IMR-90 (cell line): ENCODE measurements around the gene KCNG3. TPM values are rescaled to one million over a fixed set of nuclear protein-coding genes. Genes with fewer than 3 reads are reported as not detected.

Experiments
- ATAC-seq: fragments of 200-7000 bp; cut with Tn5 transposase; 2 replicates; pipeline ENCODE4 v1.9.1; 2020; ENCODE audit warnings: low read depth, mild to moderate bottlenecking, moderate library complexity
- BruUV-seq: library from RNA; stranded (reverse); fragments of 400-500 nt; replicated peaks from 2 replicates; lab custom pipeline; 2021; lab: Mats Ljungman, UMichigan
- CTCF ChIA-PET: fragments of 300-600 bp; formaldehyde crosslinking; extraction: SDS; loops from one replicate; lab custom pipeline; 2021; ENCODE audit warnings: antibody characterized with exemption; lab: Yijun Ruan, JAX
- POLR2A ChIA-PET: fragments of 300-600 bp; sonication (Branson Sonifier 250); formaldehyde crosslinking; loops from one replicate; lab custom pipeline; 2022; ENCODE audit warnings: antibody characterized with exemption; ENCODE audit not compliant: unreplicated experiment; lab: Charles Lee
- DNase-seq: peaks from one replicate; pipeline ENCODE4 v3.0.0; 2013
- H2AFZ ChIP-seq: replicated peaks from 2 replicates; pipeline ENCODE3; 2013; ENCODE audit warnings: low read length, mild to moderate bottlenecking; ENCODE audit not compliant: poor library complexity
- H2AK5ac ChIP-seq: 2 replicates; pipeline ENCODE4 v1.6.1; 2013; ENCODE audit warnings: low read depth, low read length, inconsistent platforms
- H2AK9ac ChIP-seq: replicated peaks from 2 replicates; pipeline ENCODE3; 2013; ENCODE audit warnings: mild to moderate bottlenecking, low read depth, low read length, moderate library complexity; ENCODE audit not compliant: poor library complexity
- H2BK120ac ChIP-seq: 2 replicates; pipeline ENCODE4 v1.6.1; 2013; ENCODE audit warnings: low read depth, low read length, inconsistent platforms
- H2BK15ac ChIP-seq: 3 replicates; pipeline ENCODE4 v1.6.1; 2013; ENCODE audit warnings: low read depth, low read length, inconsistent platforms
- H2BK20ac ChIP-seq: 2 replicates; pipeline ENCODE4 v1.6.1; 2013; ENCODE audit warnings: low read depth, mild to moderate bottlenecking, inconsistent platforms, low read length, moderate library complexity
- H2BK5ac ChIP-seq: 2 replicates; pipeline ENCODE4 v1.6.1; 2013; ENCODE audit warnings: mild to moderate bottlenecking, low read depth, low read length, inconsistent platforms; ENCODE audit not compliant: poor library complexity, severe bottlenecking
- H3K14ac ChIP-seq: replicated peaks from 2 replicates; pipeline ENCODE4 v1.6.1; 2013; ENCODE audit warnings: low read depth, low read length, inconsistent platforms
- H3K18ac ChIP-seq: 2 replicates; pipeline ENCODE4 v1.6.1; 2013; ENCODE audit warnings: low read depth, low read length, control low read depth
- H3K23ac ChIP-seq: 2 replicates; pipeline ENCODE4 v1.6.1; 2013; ENCODE audit warnings: low read depth, low read length, inconsistent platforms
- H3K27ac ChIP-seq: 2 replicates; pipeline ENCODE4 v1.5.1; 2013; ENCODE audit warnings: mild to moderate bottlenecking, control low read depth, low read length; ENCODE audit not compliant: insufficient read depth
- H3K27me3 ChIP-seq: 2 replicates; pipeline ENCODE4 v1.6.1; 2013; ENCODE audit warnings: low read length; ENCODE audit not compliant: control insufficient read depth, insufficient read depth
- H3K36me3 ChIP-seq: 2 replicates; pipeline ENCODE4 v1.6.1; 2013; ENCODE audit warnings: low read length, mixed read lengths; ENCODE audit not compliant: control insufficient read depth, insufficient read depth
- H3K4ac ChIP-seq: 2 replicates; pipeline ENCODE4 v1.6.1; 2013; ENCODE audit warnings: low read depth, low read length, inconsistent platforms
- H3K4me1 ChIP-seq: 2 replicates; pipeline ENCODE4 v1.6.1; 2013; ENCODE audit warnings: low read length, mixed read lengths; ENCODE audit not compliant: control insufficient read depth, insufficient read depth
- H3K4me2 ChIP-seq: 2 replicates; pipeline ENCODE4 v1.6.1; 2013; ENCODE audit warnings: low read depth, mild to moderate bottlenecking, control low read depth, low read length, moderate library complexity
- H3K4me3 ChIP-seq: 2 replicates; pipeline ENCODE4 v1.5.1; 2013; ENCODE audit warnings: low read depth, mild to moderate bottlenecking, control low read depth, low read length, moderate library complexity; ENCODE audit not compliant: insufficient read depth
- H3K56ac ChIP-seq: 2 replicates; pipeline ENCODE4 v1.6.1; 2013; ENCODE audit warnings: low read length, inconsistent platforms; ENCODE audit not compliant: insufficient read depth; ENCODE audit errors: extremely low read depth
- H3K79me1 ChIP-seq, 2 experiments: 2 replicates each; pipeline ENCODE4 v1.6.1; 2013; ENCODE audit warnings: low read length in 2 of 2, inconsistent platforms in 1 of 2, low read depth in 1 of 2
- H3K9ac ChIP-seq: 2 replicates; pipeline ENCODE4 v1.6.1; 2013; ENCODE audit warnings: low read depth, low read length, control low read depth
- H3K9me1 ChIP-seq: 2 replicates; pipeline ENCODE4 v1.6.1; 2013; ENCODE audit warnings: low read length, inconsistent platforms; ENCODE audit not compliant: insufficient read depth
- H3K9me3 ChIP-seq: 2 replicates; pipeline ENCODE4 v1.6.1; 2013; ENCODE audit warnings: low read length; ENCODE audit not compliant: control insufficient read depth, insufficient read depth
- H4K20me1 ChIP-seq: 2 replicates; pipeline ENCODE4 v1.6.1; 2013; ENCODE audit warnings: low read length, inconsistent platforms; ENCODE audit not compliant: insufficient read depth
- H4K5ac ChIP-seq: 2 replicates; pipeline ENCODE4 v1.6.1; 2013; ENCODE audit warnings: mild to moderate bottlenecking, low read depth, low read length, control low read depth
- H4K8ac ChIP-seq, 2 experiments: 2 replicates each; pipeline ENCODE4 v1.6.1; 2013; ENCODE audit warnings: low read depth in 2 of 2, low read length in 2 of 2, control low read depth in 1 of 2, inconsistent platforms in 1 of 2
- H4K91ac ChIP-seq: 2 replicates; pipeline ENCODE4 v1.6.1; 2013; ENCODE audit warnings: low read depth, low read length, inconsistent platforms; ENCODE audit not compliant: insufficient read depth
- CHD1 ChIP-seq: IDR thresholded peaks from 2 replicates; pipeline ENCODE4 v1.6.1; 2012; ENCODE audit warnings: low read depth, low read length, improper control_type of control experiment
- CTCF ChIP-seq: conservative IDR thresholded peaks from 2 replicates; pipeline ENCODE4 v1.5.1; 2012; ENCODE audit warnings: mild to moderate bottlenecking, low read depth, low read length, improper control_type of control experiment
- ELK1 ChIP-seq: fragments of 150-350 bp; IDR thresholded peaks from 2 replicates; pipeline ENCODE4 v1.6.1; 2016; ENCODE audit warnings: low read depth, mild to moderate bottlenecking, low read length, moderate library complexity, borderline replicate concordance
- MAFK ChIP-seq: IDR thresholded peaks from 2 replicates; pipeline ENCODE4 v1.6.1; 2012; ENCODE audit warnings: low read depth, low read length, improper control_type of control experiment
- MAZ ChIP-seq: IDR thresholded peaks from 2 replicates; pipeline ENCODE4 v1.6.1; 2012; ENCODE audit warnings: low read depth, mild to moderate bottlenecking, low read length, improper control_type of control experiment, moderate library complexity, borderline replicate concordance
- MXI1 ChIP-seq: IDR thresholded peaks from 2 replicates; pipeline ENCODE4 v1.6.1; 2012; ENCODE audit warnings: low read depth, mild to moderate bottlenecking, low read length, moderate library complexity, borderline replicate concordance
- NFE2L2 ChIP-seq: fragments of 150-350 bp; IDR thresholded peaks from 2 replicates; pipeline ENCODE4 v1.6.1; 2016; ENCODE audit warnings: low read depth, mild to moderate bottlenecking, low read length
- RCOR1 ChIP-seq: IDR thresholded peaks from 2 replicates; pipeline ENCODE4 v1.6.1; 2012; ENCODE audit warnings: mild to moderate bottlenecking, low read length, improper control_type of control experiment; ENCODE audit not compliant: insufficient replicate concordance
- WGBS, 2 experiments: methylation state at CpG; one replicate each; pipeline versions ENCODE4 v1.1.5 to v1.1.7; 2013; ENCODE audit warnings: missing lambda C conversion rate in 2 of 2; ENCODE audit not compliant: insufficient read length in 1 of 2; ENCODE audit errors: extremely low coverage in 2 of 2; 5-methylcytosine and 5-hydroxymethylcytosine counted together
- dilution Hi-C: fragments of 300-500 bp; cut with HindIII; formaldehyde crosslinking; loops from one replicate; pipeline ENCODE4 v1.14.3; 2018; ENCODE audit warnings: low sequenced_read_pairs; ENCODE audit not compliant: unreplicated experiment
- in situ Hi-C: fragments of 300-500 bp; cut with MboI; formaldehyde crosslinking; loops from 3 replicates; pipeline ENCODE4 v1.14.3; 2019; ENCODE audit warnings: low sequenced_read_pairs, inconsistent platforms, mixed read lengths
- intact Hi-C: fragments of 100-400 bp; cut with micrococcal nuclease; formaldehyde crosslinking; loops from 2 replicates; pipeline ENCODE4 v1.10.0; 2022
- polyA plus RNA-seq, 3 experiments: library from polyadenylated mRNA; depleted of rRNA; stranded (reverse); fragments of >200 nt; gene quantifications; 2 replicates each; pipeline ENCODE4 v1.2.3, GENCODE V29; 2012; ENCODE audit warnings: low replicate concordance in 1 of 3
- total RNA-seq: library from RNA; depleted of rRNA; stranded (reverse); fragments of >200 nt; gene quantifications from 2 replicates; pipeline ENCODE4 v1.2.3, GENCODE V29; 2012

Gene KCNG3
- total and polyA plus RNA-seq, 2 of the 4 experiments (the other 2 are of a cell fraction) = under 0.01 TPM; not detected in 1

- H3K4me2 ChIP-seq = no peak overlapping the region
- H2AK5ac ChIP-seq = no peak overlapping the region
- H3K9me1 ChIP-seq = no peaks in the 10 kb centered on the region
- no peak overlapping the region for H2AFZ ChIP-seq
- H3K4me3 ChIP-seq = no peak overlapping the region
- no peak overlapping the region for H3K18ac ChIP-seq
- no peaks in the 10 kb centered on the region for H3K9me3 ChIP-seq
- no peak overlapping the region for H2AK9ac ChIP-seq
- no peak overlapping the region for H2BK20ac ChIP-seq
- no peak overlapping the region for H3K4ac ChIP-seq
- H3K14ac ChIP-seq = no peak overlapping the region
- no peaks in the 10 kb centered on the region for H3K4me1 ChIP-seq
- no peaks in the 10 kb centered on the region for H4K20me1 ChIP-seq
- no peak overlapping the region for H2BK120ac ChIP-seq
- WGBS, 2 experiments = no CpG with 5 or more reads among the region's 4 CpGs
- no peak overlapping the region for H4K8ac ChIP-seq
- H2BK5ac ChIP-seq = no peak overlapping the region
- no peak overlapping the region for H3K27ac ChIP-seq
- TF ChIP-seq ELK1 = no peak
- no peak for TF ChIP-seq CTCF
- no peak for TF ChIP-seq NFE2L2
- no peak for TF ChIP-seq CHD1
- TF ChIP-seq RCOR1 = no peak
- no peak for TF ChIP-seq MAZ
- no peak for TF ChIP-seq MAFK
- TF ChIP-seq MXI1 = no peak
- ATAC-seq (no peak), DNase-seq (no peak)
- no peak overlapping the region for H2BK15ac ChIP-seq
- no peaks in the 10 kb centered on the region for H3K79me1 ChIP-seq
- in situ Hi-C loops (no loop called here), intact Hi-C loops (no loop called here), dilution Hi-C loops (no loop called here)
- H3K23ac ChIP-seq = no peak overlapping the region
- ChIA-PET POLR2A (no interaction called here), CTCF (interaction anchor here (0.6 kb wide), 1 partner anchor 12 kb away, joined by 3 read pairs; no protein-coding TSS in a partner anchor)
- no peak overlapping the region for H3K9ac ChIP-seq
- no peak overlapping the region for H4K91ac ChIP-seq
- H4K5ac ChIP-seq = no peak overlapping the region
- no TSS peak for BruUV-seq
- H3K56ac ChIP-seq = no peak overlapping the region
- no peaks in the 10 kb centered on the region for H3K36me3 ChIP-seq
- peaks cover 4% of the 10 kb centered on the region for H3K27me3 ChIP-seq
These were observed 22.7 kb upstream of the KCNG3 start for GRCh38 chr2:42516418-42516901.
